ENCODE data around the gene CYS1.

DNA sequence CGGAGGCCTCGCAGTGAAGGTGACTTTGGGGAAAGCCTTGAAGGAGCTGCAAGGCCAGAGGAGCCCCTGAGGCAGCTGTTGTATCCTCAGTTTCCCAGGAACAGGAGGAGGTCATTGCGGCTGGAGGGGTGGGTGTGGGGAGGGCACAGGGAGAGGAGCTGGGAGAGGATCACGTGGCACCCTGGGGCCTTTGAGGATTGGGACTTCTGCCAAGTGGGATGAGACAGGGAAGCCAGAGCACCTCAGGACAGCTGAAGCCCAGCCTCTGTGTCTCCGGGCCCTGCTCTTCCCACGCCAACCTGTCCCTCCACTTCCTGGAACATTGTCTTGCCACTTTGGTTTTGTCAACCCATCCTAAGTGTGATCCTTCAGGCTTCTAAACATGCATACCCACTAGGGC lies 23.0 kb upstream of the CYS1 start:
- no peak for TF ChIP-seq CTCF (IDR thresholded peaks at IDR 0.05; ENCODE audit: insufficient read depth, low read depth, low read length)
- TF ChIP-seq EZH2 (IDR thresholded peaks at IDR 0.05; ENCODE audit: insufficient read depth, low read length): no peak

Data from astrocyte (in vitro differentiated cells and primary cell).